GM18502 (cell line): ENCODE measurements around the gene ULK3.

Experiments used
- ATAC-seq: cut with Tn5 transposase; IDR thresholded peaks from one replicate; pipeline ENCODE4 v1.9.1; 2021; ENCODE audit warnings: mild to moderate bottlenecking; ENCODE audit not compliant: unreplicated experiment, poor library complexity

The ULK3 gene

GRCh38 chr15:74801311-74801997, 41.5 kb downstream of the ULK3 start:
- ATAC-seq, result no peak

- ATAC-seq, result no peak
Observed at GRCh38 chr15:74800559-74801094, 42.3 kb downstream of the ULK3 start.

GRCh38 chr15:74799856-74800558, 42.9 kb downstream of the ULK3 start:
- peak; percentile 81 for ATAC-seq

GRCh38 chr15:74799255-74799855, 43.6 kb downstream of the ULK3 start:
- ATAC-seq, result no peak

GRCh38 chr15:74798388-74799254, 44.3 kb downstream of the ULK3 start:
- no peak for ATAC-seq

GRCh38 chr15:74795966-74796625, 46.9 kb downstream of the ULK3 start:
- no peak for ATAC-seq

- ATAC-seq, result no peak
Observed at GRCh38 chr15:74794970-74795349, 48.0 kb downstream of the ULK3 start.

GRCh38 chr15:74794248-74794969, 48.5 kb downstream of the ULK3 start:
- ATAC-seq, result no peak

GRCh38 chr15:74793135-74794028, 49.6 kb downstream of the ULK3 start:
- no peak for ATAC-seq

- no peak for ATAC-seq
Observed at GRCh38 chr15:74792227-74793016, 50.5 kb downstream of the ULK3 start.

GRCh38 chr15:74791667-74792066, 51.3 kb downstream of the ULK3 start:
- no peak for ATAC-seq

- ATAC-seq, result no peak
Observed at GRCh38 chr15:74791007-74791406, 51.9 kb downstream of the ULK3 start.

- no peak for ATAC-seq
Observed at GRCh38 chr15:74790080-74790916, 52.7 kb downstream of the ULK3 start.

- ATAC-seq, result no peak
Observed at GRCh38 chr15:74789741-74790079, 53.2 kb downstream of the ULK3 start.

GRCh38 chr15:74789171-74789631, 53.8 kb downstream of the ULK3 start:
- no peak for ATAC-seq

GRCh38 chr15:74788683-74789151, 54.2 kb downstream of the ULK3 start:
- ATAC-seq, result peak; percentile 29
